Measurements from ENCODE around the gene DEFB124.
"Not testable (repeated sequence)": the region's sequence is repeated elsewhere in the genome, so short reads cannot be mapped to it uniquely, and the experiment has no call there.

DEFB124 gene

DNA sequence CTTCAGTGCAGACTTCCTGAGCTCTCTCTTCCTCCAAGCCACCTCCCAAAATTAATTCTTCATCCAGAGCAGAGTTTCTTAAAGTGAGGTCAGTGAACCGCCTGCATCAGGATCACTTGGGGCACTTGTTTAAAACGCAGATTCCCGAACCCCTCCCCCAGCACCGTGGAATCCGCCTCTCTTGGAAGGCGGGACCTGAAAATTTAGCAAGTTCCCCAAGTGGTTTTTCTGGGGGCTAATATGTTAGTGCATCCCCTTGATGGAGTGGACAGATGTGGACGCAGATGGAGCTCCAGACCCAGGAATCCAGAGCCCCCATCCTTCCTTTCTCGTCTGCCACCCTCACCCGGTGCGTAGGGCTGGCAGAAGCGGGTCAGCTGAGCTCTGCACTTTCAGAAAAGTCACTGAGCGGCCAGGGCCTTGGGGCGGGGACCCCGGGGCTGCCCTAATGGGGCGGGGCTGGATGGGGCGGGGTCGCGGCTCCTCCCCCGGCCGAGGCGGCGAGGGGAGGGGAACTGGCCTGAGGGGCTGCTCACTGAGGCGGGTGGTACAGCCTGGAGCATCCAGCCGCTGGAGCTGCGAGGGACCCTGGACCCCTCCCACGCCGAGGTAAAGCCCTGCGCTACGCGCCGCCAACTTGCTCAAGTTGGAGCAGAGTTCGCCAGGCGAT, at the start of gene DEFB124, which contains the start of gene REM1:
Gene DEFB124 (minus strand): TSS at position 370 of the 670 bp plus-strand sequence. CDS start 2,114 bp downstream, outside the sequence.
Gene REM1 (plus strand): TSS at position 531 of the 670 bp plus-strand sequence. CDS start 1,158 bp downstream, outside the sequence.
- TF ChIP-seq, protein P1, sequence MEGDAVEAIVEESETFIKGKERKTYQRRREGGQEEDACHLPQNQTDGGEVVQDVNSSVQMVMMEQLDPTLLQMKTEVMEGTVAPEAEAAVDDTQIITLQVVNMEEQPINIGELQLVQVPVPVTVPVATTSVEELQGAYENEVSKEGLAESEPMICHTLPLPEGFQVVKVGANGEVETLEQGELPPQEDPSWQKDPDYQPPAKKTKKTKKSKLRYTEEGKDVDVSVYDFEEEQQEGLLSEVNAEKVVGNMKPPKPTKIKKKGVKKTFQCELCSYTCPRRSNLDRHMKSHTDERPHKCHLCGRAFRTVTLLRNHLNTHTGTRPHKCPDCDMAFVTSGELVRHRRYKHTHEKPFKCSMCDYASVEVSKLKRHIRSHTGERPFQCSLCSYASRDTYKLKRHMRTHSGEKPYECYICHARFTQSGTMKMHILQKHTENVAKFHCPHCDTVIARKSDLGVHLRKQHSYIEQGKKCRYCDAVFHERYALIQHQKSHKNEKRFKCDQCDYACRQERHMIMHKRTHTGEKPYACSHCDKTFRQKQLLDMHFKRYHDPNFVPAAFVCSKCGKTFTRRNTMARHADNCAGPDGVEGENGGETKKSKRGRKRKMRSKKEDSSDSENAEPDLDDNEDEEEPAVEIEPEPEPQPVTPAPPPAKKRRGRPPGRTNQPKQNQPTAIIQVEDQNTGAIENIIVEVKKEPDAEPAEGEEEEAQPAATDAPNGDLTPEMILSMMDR (conservative IDR thresholded peaks at IDR 0.05; ENCODE audit: low read depth, low read length): no peak
- H3K4me3 ChIP-seq (ENCODE audit: low read depth, low read length): no peak within 1 kb of the TSS

DNA sequence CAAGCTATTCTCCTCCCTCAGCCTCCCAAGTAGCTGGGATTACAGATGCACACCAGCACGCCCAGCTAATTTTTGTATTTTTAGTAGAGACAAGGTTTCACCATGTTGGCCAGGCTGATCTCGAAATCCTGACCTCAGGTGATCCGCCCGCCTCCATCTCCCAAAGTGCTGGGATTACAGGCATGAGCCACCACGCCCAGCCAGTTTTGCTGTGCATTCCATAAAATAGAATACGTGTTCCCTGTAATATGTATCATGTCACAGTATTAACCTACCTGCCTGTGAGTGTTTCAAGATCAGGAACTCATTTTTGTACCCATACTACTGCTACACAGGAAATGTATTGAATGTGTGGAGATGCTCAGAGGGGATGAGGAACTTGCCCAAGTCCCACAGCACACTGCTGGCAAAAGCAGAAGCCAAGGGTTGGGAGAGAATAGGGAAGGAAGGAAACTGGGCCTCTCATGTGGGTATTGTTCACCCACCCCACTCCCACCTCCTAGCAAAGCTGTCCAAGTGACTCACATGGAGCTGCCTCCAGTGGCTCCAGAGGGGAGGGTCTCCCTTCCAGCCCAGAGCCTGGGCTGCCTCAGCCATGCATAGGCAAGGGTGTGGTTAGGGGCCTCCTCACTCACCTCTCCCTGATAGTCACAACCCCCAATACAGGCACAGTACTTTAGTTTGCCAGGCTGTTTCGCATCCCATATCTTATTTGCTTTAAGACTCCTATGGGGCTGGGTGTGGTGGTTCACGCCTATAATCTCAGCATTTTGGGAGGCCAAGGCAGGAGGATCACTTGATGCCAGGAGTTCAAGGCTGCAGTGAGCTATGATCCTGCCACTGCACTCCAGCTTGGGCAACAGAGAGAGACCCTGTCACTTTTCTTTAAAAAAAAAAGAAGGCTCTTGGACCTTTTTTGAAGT, 48.7 kb upstream of the DEFB124 start:
- TF ChIP-seq, protein P1 (conservative IDR thresholded peaks at IDR 0.05; ENCODE audit: low read depth, low read length): no peak
- no peak for DNase-seq (ENCODE audit: low read depth)
- H3K4me3 ChIP-seq (ENCODE audit: low read depth, low read length): no peak overlapping the region

More for the DNA sequence above, at the start of gene DEFB124, which contains the start of gene REM1:
- DNase-seq (ENCODE audit: low read depth): no peak

GRCh38 chr20:31522731-31523130, 47.8 kb upstream of the DEFB124 start:
- TF ChIP-seq, protein P1 (conservative IDR thresholded peaks at IDR 0.05; ENCODE audit: low read depth, low read length): no peak
- DNase-seq (ENCODE audit: low read depth): no peak
- no peak overlapping the region for H3K4me3 ChIP-seq (ENCODE audit: low read depth, low read length)

- not testable (repeated sequence) for DNase-seq (ENCODE audit: low read depth); H3K4me3 ChIP-seq (ENCODE audit: low read depth, low read length)
Measured at GRCh38 chr20:31521267-31521666, 46.3 kb upstream of the DEFB124 start.

GRCh38 chr20:31517373-31517772, 42.4 kb upstream of the DEFB124 start:
- no peak overlapping the region for H3K4me3 ChIP-seq (ENCODE audit: low read depth, low read length)
- TF ChIP-seq, protein P1 (conservative IDR thresholded peaks at IDR 0.05; ENCODE audit: low read depth, low read length): peak; percentile 58
- DNase-seq (ENCODE audit: low read depth): peak; percentile 71

DNA sequence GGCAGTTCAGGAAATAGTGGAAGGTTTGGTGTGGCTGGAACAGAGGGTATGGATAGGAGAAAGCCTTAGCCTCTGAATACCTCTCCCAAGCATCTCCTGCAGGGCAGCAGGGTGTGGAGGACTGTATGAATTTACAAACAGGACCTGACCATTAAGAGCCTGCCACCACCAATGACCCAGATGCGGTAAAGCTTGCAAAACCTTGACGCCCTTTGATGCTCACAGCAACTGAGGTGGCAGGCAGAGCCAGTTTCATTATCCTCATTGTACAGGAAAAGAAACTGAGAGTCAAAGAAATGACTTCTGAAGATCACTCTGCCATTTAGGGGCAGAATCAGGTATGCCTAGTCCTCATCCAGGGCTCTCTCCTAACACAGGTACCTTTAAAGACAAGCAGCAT, 41.7 kb upstream of the DEFB124 start:
- H3K4me3 ChIP-seq (ENCODE audit: low read depth, low read length): no peak overlapping the region
- TF ChIP-seq, protein P1 (conservative IDR thresholded peaks at IDR 0.05; ENCODE audit: low read depth, low read length): no peak
- DNase-seq (ENCODE audit: low read depth): no peak

GRCh38 chr20:31516166-31516565, 41.2 kb upstream of the DEFB124 start:
- H3K4me3 ChIP-seq (ENCODE audit: low read depth, low read length): peak overlapping the region; percentile 9
- no peak for DNase-seq (ENCODE audit: low read depth)
- TF ChIP-seq, protein P1 (conservative IDR thresholded peaks at IDR 0.05; ENCODE audit: low read depth, low read length): no peak
